GM15510 (cell line): ENCODE data around the gene OR51B6.

Experiments used
- POLR2A ChIP-seq: IDR thresholded peaks from 3 replicates; pipeline ENCODE4 v1.6.1; 2011; ENCODE audit warnings: borderline replicate concordance; ENCODE audit not compliant: insufficient read length; ENCODE audit errors: extremely low read depth

Gene OR51B6

GRCh38 chr11:5363679-5364078 is 12.4 kb downstream of the OR51B6 start:
- no peak for TF ChIP-seq POLR2A

- TF ChIP-seq POLR2A: no peak
Measured at GRCh38 chr11:5364214-5364613, 12.9 kb downstream of the OR51B6 start.

GRCh38 chr11:5366856-5367255 is 15.5 kb downstream of the OR51B6 start:
- TF ChIP-seq POLR2A: no peak

GRCh38 chr11:5367448-5368074 is 16.3 kb downstream of the OR51B6 start:
- no peak for TF ChIP-seq POLR2A

- TF ChIP-seq POLR2A: no peak
Measured at GRCh38 chr11:5368502-5369043, 17.3 kb downstream of the OR51B6 start.

- TF ChIP-seq POLR2A: no peak
Measured at GRCh38 chr11:5369789-5370188, 18.5 kb downstream of the OR51B6 start.

- TF ChIP-seq POLR2A: no peak
Measured at GRCh38 chr11:5380740-5381342, 29.5 kb downstream of the OR51B6 start.

- TF ChIP-seq POLR2A: no peak
Measured at GRCh38 chr11:5383576-5383975, 32.3 kb downstream of the OR51B6 start, which contains the start of gene OR51M1. Gene OR51M1 (plus strand): TSS chr11:5383812. CDS start chr11:5389399, 5,587 bp downstream.

GRCh38 chr11:5384335-5384734 is 33.0 kb downstream of the OR51B6 start:
- TF ChIP-seq POLR2A: no peak

GRCh38 chr11:5390210-5390609 is 38.9 kb downstream of the OR51B6 start:
- TF ChIP-seq POLR2A: no peak

GRCh38 chr11:5394091-5394490 is 42.8 kb downstream of the OR51B6 start:
- no peak for TF ChIP-seq POLR2A

- TF ChIP-seq POLR2A: no peak
Measured at GRCh38 chr11:5398936-5399335, 47.6 kb downstream of the OR51B6 start.
